ENCODE data around the gene TRIM32.

DNA sequence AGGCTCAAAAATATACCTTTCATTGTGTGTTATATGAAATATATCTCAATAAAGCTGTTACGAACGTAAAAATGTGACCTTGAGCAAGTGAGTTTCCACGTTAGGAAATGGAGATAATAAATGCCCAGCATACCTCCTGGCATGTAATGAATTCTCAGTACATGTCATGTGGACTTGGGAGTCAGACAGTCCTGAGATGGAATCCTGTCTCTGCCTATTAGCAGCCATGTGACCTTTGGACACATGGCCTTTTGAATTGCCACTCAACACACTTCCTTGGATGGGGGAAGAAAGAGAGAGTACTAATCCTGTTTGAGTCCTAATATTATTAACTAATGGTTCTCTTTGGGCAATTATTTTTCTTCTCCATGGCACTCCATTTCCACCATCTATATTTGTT lies 25.7 kb downstream of the TRIM32 start:
- no peak for TF ChIP-seq ZNF841 (CRISPR knock-in tag; IDR thresholded peaks at IDR 0.05; ENCODE audit: borderline replicate concordance)
- TF ChIP-seq JUNB (CRISPR knock-in tag; IDR thresholded peaks at IDR 0.05; ENCODE audit: borderline replicate concordance), result no peak
